ENCODE results near the gene AKAP13. TPM values are rescaled to one million over a fixed set of nuclear protein-coding genes. Genes with fewer than 3 reads are reported as not detected.
A peak's percentile ranks its signal among the peaks of the same experiment; 100 is the strongest.
"Not testable (repeated sequence)": the region's sequence is repeated elsewhere in the genome, so short reads cannot be mapped to it uniquely, and the experiment has no call there.

The AKAP13 gene
- total and polyA plus RNA-seq, 2 of the 13 experiments (the other 11 are each of a cell fraction or from before 2014, with no cell fraction given), result 6.7 to 27.1 TPM

DNA sequence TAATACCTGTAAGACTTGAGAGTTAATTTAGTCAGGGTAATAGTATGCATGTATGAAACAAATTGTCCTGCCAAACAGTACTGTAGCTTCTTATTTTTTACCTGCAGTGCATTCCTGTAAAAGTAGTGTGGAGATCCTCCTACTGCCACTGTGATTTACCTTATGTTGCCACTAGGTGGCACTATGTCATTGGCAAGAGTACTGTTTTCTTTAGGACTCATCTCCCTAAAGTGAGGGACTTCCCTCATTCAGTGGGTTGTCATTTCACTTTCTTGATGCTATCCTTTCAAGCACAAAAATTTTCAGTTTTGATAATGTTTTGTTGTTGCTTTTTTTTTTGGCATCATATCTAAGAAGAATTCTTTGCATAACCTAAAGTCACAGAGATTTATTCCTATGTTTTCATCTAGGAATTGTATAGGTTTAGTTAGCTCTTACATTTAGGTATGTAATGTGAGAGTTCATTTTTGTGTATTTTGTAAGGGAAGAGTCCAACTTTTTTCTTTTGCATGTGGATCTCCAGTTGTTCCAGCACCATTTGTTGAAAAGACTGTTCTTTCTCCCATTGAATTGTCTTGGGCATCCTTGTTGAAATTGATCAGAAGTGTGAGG lies 105.7 kb downstream of the AKAP13 start:
- in situ Hi-C loops (cut with HindIII; ENCODE audit: extremely low pct_ligation_motif_present, low pct_unique_long_range_greater_than_20kb), result no loop called here
- no TSS peak for BruUV-seq (replicated peaks)
- POLR2A ChIA-PET, result no interaction called here

DNA sequence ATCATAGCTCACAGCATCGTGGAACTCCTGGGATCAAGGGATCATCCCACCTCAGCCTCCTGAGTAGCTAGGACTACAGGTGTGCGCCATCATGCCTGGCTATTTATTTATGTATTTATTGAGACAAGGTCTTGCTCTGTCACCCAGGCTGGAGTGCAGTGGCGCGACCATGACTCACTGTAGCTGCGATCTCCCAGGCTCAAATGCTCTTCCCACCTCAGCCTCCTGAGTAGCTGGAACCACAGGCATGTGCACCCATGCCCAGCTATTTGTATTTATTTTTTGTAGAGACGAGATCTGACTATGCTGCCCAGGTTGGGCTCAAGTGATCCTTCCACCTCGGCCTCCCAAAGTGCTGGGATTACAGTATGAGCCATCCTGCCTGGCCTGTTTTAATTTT lies 107.4 kb downstream of the AKAP13 start:
- H3K27ac ChIP-seq (ENCODE audit: extremely low read length, insufficient read depth, low read length); H3K4me2 ChIP-seq (ENCODE audit: low read depth, low read length); ATAC-seq; H3K9ac ChIP-seq (ENCODE audit: insufficient read depth, low read depth, low read length); H3K4me1 ChIP-seq (ENCODE audit: insufficient read depth, low read length); H3K27me3 ChIP-seq (ENCODE audit: control insufficient read depth in 1 of 2, insufficient read depth in 2 of 2, low read length in 2 of 2); H3K4me3 ChIP-seq (replicated peaks in 1 of 3; ENCODE audit: insufficient read depth in 1 of 3, low read depth in 2 of 3, low read length in 3 of 3); POLR2A ChIA-PET; DNase-seq (ENCODE audit: low spot score); BruUV-seq (replicated peaks); H3K9me3 ChIP-seq (ENCODE audit: low read length); H2AFZ ChIP-seq (ENCODE audit: low read length); H4K20me1 ChIP-seq (ENCODE audit: insufficient read depth, low read length); H3K79me2 ChIP-seq (ENCODE audit: insufficient read depth, low read length); H3K36me3 ChIP-seq (replicated peaks in 1 of 2; ENCODE audit: control insufficient read depth in 1 of 2, insufficient read depth in 2 of 2, low read length in 2 of 2); in situ Hi-C loops (cut with HindIII; ENCODE audit: extremely low pct_ligation_motif_present, low pct_unique_long_range_greater_than_20kb); CTCF ChIA-PET (ENCODE audit: low intra/inter-chr PET ratio, low total read pairs); FAIRE-seq: not testable (repeated sequence)
- 96% methylated on average over 7 of the region's 7 CpGs for WGBS (ENCODE audit: low lambda C conversion rate)
- intact Hi-C loops (cut with micrococcal nuclease; ENCODE audit: unreplicated experiment), result loop anchor here (2.0 kb wide), 1 partner anchor 17 kb away; no protein-coding TSS in a partner anchor

More for the DNA sequence above, 105.7 kb downstream of the AKAP13 start:
- H3K4me2 ChIP-seq (ENCODE audit: low read depth, low read length), result no peak overlapping the region
- H3K36me3 ChIP-seq (replicated peaks in 1 of 2; ENCODE audit: control insufficient read depth in 1 of 2, insufficient read depth in 2 of 2, low read length in 2 of 2), result no peaks in the 10 kb centered on the region; a peak in 2 of 5 replicates
- H3K27me3 ChIP-seq (ENCODE audit: control insufficient read depth in 1 of 2, insufficient read depth in 2 of 2, low read length in 2 of 2), result no peaks in the 10 kb centered on the region
- DNase-seq (ENCODE audit: low spot score) (peak; percentile 75), ATAC-seq (peak; percentile 88), FAIRE-seq (peak; percentile 68)
- peaks cover 17% of the 10 kb centered on the region; the same call in 1 of the 2 replicates for H3K4me1 ChIP-seq (ENCODE audit: insufficient read depth, low read length)
- CTCF ChIA-PET (ENCODE audit: low intra/inter-chr PET ratio, low total read pairs), result interaction anchor here (1.2 kb wide), 1 partner anchor 19 kb away, joined by 4 read pairs; no protein-coding TSS in a partner anchor
- H4K20me1 ChIP-seq (ENCODE audit: insufficient read depth, low read length), result no peaks in the 10 kb centered on the region
- H2AFZ ChIP-seq (ENCODE audit: low read length), result no peak overlapping the region
- H3K27ac ChIP-seq (ENCODE audit: extremely low read length, insufficient read depth, low read length), result no peak overlapping the region
- H3K9me3 ChIP-seq (ENCODE audit: low read length), result no peaks in the 10 kb centered on the region
- H3K9ac ChIP-seq (ENCODE audit: insufficient read depth, low read depth, low read length), result no peak overlapping the region
- H3K79me2 ChIP-seq (ENCODE audit: insufficient read depth, low read length), result peaks cover 2% of the 10 kb centered on the region
- intact Hi-C loops (cut with micrococcal nuclease; ENCODE audit: unreplicated experiment), result loop anchor here (2.0 kb wide), 1 partner anchor 19 kb away; no protein-coding TSS in a partner anchor
- TF ChIP-seq RAD21 (CRISPR knock-in tag; IDR thresholded peaks at IDR 0.05) (peak; percentile 50; the same call in 1 of the 2 replicates), ZNF343 (CRISPR knock-in tag; IDR thresholded peaks at IDR 0.05) (no peak), SMC3 (IDR thresholded peaks at IDR 0.05; ENCODE audit: low read length) (peak; percentile 71), RARA (CRISPR knock-in tag; IDR thresholded peaks at IDR 0.05) (no peak), RARG (CRISPR knock-in tag; IDR thresholded peaks at IDR 0.05; ENCODE audit: low read depth) (no peak), STAG1 (CRISPR knock-in tag; IDR thresholded peaks at IDR 0.05) (peak; percentile 76)
- TF ChIP-seq, protein P1, sequence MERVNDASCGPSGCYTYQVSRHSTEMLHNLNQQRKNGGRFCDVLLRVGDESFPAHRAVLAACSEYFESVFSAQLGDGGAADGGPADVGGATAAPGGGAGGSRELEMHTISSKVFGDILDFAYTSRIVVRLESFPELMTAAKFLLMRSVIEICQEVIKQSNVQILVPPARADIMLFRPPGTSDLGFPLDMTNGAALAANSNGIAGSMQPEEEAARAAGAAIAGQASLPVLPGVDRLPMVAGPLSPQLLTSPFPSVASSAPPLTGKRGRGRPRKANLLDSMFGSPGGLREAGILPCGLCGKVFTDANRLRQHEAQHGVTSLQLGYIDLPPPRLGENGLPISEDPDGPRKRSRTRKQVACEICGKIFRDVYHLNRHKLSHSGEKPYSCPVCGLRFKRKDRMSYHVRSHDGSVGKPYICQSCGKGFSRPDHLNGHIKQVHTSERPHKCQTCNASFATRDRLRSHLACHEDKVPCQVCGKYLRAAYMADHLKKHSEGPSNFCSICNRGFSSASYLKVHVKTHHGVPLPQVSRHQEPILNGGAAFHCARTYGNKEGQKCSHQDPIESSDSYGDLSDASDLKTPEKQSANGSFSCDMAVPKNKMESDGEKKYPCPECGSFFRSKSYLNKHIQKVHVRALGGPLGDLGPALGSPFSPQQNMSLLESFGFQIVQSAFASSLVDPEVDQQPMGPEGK (CRISPR knock-in tag; IDR thresholded peaks at IDR 0.05), result no peak
- TF ChIP-seq, protein P2, sequence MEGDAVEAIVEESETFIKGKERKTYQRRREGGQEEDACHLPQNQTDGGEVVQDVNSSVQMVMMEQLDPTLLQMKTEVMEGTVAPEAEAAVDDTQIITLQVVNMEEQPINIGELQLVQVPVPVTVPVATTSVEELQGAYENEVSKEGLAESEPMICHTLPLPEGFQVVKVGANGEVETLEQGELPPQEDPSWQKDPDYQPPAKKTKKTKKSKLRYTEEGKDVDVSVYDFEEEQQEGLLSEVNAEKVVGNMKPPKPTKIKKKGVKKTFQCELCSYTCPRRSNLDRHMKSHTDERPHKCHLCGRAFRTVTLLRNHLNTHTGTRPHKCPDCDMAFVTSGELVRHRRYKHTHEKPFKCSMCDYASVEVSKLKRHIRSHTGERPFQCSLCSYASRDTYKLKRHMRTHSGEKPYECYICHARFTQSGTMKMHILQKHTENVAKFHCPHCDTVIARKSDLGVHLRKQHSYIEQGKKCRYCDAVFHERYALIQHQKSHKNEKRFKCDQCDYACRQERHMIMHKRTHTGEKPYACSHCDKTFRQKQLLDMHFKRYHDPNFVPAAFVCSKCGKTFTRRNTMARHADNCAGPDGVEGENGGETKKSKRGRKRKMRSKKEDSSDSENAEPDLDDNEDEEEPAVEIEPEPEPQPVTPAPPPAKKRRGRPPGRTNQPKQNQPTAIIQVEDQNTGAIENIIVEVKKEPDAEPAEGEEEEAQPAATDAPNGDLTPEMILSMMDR (CRISPR knock-in tag; IDR thresholded peaks at IDR 0.05), result peak; percentile 77
- H3K4me3 ChIP-seq (replicated peaks in 1 of 3; ENCODE audit: insufficient read depth in 1 of 3, low read depth in 2 of 3, low read length in 3 of 3), result no peak overlapping the region
